Central memory CD4-positive, alpha-beta T cell (primary cell): ENCODE data around the gene PELI3.

Source experiments
- DNase-seq: peaks from one replicate; pipeline ENCODE4 v3.0.0; 2022

PELI3 gene

DNA sequence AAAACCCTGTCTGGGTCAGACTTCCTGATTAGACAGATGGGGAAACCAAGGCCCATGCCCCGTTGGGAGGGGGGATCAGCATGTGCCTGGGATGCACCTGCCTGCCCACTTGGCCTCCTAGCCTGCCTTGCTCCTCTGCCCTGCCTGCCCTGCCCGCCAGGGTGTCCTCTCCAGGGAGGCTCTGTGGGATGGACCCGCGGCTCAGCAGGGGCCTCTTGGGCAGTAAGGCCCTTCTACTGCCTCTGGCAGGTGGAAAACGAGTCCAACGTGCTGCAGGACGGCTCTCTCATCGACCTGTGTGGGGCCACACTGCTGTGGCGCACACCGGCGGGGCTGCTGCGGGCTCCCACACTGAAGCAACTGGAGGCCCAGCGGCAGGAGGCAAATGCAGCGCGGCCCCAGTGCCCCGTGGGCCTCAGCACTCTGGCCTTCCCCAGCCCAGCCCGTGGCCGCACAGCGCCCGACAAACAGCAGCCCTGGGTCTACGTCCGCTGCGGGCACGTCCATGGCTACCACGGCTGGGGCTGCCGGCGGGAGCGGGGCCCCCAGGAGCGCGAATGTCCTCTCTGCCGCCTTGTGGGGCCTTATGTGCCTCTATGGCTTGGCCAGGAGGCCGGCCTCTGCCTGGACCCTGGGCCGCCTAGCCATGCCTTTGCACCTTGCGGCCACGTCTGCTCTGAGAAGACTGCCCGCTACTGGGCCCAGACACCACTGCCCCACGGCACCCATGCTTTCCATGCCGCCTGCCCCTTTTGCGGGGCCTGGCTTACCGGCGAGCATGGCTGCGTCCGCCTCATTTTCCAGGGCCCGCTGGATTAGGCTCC is 8.9 kb downstream of the PELI3 start:
- DNase-seq = no peak

DNA sequence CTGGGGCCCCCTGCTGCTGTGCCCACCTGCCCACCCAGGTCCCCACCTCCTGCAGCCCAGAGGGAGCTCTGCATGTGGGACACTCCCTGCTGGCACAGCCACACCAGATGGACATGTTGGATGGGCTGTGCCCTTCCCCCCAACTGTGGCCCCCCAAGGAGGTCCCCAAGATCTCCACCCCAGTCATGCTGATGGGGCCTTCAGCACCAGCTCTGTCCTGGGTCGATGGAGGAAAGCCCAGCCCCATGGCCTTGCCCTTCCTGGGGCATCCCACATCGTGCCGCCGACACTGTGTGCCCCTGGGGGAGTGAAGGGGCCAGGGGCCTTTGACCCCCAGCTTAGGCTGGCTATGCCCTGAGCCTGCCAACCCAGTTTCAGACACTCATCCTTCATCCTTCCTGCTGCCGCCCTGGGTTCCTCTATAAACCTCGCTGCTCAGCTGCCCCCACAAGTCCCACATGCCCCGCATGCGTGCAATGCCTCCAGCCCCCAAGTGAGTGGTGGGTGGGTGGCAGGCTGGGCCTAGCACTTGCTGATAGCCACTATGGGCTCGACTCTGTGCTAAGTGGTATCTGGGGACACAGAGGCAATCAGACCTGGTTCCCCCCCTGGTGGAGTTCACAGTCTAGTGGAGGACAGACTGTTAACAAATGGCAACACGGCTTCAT is 9.6 kb downstream of the PELI3 start:
- no peak for DNase-seq

DNA sequence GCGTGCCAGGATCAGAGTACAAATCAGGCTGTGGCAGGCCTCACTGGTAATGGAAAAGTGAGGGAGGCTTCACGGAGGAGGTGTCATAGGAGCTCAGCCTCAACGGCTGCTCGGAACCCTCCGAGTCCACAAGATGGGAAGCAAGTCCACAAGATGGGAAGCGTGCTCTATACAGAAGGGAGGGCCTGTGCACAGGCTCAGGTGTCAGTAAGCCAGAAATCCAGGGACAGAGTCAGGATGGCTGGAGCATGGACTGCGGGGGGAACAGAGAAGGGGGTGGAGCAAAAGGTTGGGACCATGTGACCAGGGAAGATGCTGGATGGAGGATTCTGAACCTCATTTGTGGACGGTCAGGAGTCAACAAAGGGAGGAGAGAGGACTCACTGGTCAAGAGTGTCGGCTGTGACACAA is 10.1 kb downstream of the PELI3 start:
- no peak for DNase-seq

DNA sequence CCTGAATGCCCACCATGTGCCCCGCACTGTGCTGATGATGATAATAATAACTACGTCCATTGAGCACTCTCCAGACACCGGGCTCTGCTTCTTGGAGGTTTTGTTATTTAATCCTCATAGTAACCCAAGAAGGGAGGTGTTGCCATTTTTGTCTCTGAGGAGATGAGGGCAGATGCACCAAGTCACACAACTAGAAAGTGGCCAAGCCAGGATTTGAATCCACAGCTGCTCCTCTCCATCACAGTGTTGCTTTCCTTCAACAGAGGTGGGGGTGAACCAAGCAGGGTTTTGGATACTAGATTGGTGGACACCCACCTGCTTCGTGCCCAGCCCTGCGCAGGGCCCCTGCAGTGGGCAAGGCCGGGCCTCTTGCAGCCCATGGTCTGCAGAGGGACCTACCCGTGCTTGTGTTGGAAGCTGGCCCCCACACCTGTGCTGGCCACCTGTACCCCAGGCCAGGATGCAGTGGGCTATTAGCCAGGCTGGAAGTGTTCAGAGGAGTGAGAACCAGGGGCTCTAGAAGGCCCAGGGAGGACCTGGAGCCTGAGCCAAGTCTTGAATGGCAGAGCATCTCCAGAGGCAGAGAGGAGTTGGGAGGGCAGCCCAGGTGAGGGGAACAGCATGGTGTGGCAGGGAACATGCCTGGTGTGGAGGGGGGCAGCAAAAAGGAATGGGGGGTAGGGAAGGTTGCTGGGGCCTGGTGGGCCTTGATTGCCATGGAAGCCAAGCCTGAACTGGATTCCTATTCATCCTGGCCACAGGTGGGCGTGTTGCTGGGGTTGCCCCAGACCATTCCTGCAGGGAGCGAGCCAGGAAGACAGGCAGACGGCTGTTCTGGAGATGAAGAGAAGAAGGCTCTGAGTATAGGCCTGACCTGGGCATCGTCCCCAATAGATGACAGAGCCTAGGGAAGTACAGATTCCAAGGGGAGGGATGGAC is 10.8 kb downstream of the PELI3 start:
- no peak for DNase-seq

DNA sequence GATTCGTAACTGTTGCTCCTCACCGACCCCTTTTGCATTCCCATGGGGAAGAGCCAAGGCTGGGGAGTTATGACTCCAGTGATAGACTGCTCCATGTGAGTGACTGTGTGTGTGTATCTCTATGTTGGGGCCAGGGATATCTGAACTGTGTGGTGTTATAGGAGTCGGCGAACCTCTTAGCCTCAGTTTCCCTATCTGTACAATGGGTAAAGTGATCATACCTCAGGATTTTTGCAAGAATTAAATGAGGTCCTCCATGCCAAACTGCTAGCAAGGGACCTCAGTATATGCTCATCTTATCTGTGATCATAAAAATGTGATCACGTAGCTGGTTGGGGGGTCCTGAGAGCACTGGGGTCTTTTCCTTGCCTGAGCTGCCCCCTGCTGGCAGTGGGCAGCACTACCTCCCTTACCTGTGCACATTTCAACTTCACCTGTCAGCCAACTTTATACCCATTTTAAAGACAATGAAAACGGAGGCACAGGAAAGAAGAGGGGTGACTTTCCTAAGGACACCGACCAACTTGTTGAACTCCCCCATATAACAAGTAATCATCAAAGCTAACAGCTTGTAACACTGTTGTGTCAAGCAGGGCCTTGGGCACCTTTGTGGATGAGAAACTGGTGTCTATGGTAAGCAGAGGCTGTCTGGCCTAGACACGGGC is 12.2 kb downstream of the PELI3 start:
- peak; percentile 23 for DNase-seq

DNA sequence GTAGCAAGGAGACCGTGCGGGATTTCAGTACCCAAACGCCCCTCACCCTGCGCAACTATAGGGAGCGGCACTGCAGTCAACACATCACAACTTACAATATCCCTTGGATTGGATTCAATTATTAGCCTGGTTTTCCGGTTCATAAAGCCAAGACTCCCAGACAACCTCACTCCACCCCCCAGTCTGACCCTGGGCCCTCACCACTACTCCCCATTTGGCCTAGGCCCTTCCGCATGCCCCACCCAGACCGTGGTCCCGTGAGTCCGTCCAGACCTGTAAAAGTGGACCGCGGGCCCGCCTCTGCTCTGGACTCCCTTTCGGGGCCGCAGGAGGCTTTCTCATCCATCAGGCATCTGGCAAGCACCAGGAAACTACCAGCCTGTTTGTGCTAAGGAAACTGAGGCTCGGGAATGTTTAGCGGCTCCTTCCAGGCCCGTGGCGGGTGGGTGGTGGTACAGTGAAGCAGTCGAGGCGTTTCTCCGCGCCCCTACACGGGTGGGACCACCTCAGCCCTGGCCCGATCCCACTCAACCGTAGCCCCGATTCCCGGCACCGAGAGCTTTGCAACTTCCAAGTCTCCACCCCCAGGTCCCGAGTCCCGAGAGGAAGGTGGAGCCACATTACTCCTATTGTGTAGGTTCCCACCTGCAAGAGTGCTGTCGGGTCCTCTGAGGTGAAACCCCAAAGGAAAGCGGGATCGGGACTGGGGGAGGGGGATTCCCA is 12.8 kb downstream of the PELI3 start:
- no peak for DNase-seq

DNA sequence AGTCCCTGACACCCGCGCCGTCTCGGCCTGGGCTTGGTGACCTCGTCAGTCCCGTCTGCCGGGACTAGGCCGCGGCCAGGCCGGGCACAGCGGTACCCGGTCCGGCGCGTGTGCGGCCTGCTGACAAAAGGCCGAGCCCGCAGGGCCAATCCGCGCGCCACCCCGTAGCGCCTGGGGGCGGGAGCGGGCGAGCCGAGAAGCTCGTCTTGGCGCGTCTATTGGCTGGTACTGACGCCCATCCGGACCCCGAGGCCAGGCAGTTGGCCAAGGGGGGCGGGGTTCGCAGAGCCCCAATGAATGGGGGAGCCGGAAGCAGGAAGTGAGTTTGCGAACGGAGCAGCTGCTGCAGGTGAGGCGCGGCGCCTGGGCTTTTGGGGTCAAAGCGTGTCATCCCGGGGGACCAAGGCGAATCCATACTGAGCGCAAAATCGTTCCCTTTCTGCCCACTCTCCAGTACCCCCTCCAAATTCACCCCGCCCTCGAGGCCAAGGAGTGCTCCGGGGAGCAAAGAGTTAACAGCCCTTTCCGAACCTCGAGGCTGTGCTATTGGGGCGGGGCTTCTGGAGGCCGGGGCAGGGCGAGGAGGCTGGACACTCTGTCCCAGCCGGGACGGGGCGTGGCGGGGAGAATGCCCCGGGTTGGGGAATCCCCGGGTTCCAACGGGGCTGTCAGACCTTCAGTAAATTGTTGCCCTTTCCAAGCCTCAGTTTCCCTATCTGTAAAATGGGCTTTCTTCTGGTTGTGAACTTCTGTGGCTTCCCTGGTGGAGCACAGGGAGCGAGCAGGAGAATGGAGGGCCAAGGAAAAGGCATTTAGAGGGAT is 13.6 kb downstream of the PELI3 start, which contains the start of gene DPP3:
DPP3 (plus strand) TSS at position 318 of the 822 bp plus-strand sequence. CDS start 1,767 bp downstream, outside the sequence.
- DNase-seq = peak; percentile 95

DNA sequence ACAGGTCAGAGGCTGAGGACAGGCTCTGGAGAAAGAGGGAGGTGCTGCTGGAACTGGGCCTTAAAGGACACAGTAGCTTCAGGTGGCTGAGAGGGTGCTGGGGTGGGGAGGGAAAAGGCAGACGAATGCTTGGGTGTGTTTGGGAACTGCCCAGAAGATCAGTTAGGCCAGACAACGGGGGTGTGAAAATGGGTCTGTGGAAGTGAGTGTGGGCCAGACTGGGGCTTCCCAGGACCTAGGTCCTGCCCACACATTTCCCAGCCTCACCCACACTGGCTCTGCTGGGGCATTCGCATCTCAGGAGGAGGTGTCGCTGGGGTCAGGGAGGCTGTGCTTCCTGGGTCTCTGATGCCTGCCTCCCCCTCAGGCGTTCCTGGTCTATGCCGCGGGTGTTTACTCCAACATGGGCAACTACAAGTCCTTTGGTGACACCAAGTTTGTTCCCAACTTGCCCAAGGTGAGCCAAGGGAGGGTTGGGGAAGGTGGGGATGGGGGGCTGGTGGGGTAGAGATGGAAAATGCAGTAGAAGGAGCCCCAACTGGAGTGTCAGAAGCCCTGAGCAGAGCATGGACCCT is 18.2 kb downstream of the PELI3 start:
- DNase-seq = no peak

DNA sequence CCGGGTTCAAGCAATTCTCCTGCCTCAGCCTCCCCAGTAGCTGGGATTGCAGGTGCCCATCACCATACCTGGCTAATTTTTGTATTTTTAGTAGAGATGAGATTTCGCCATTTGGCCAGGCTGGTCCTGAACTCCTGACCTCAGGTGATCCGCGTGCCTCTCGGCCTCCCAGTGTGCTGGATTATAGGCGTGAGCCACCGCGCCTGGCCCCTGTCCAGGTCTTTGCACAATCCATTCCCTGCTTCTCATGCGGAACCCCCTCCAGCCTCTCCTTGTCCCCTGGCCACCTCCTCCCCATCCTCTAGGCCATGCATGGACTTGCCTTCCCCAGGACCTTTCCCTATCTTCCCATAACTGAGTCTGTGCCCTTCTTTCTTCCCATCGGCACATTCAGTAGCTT is 22.3 kb downstream of the PELI3 start:
- DNase-seq = no peak

DNA sequence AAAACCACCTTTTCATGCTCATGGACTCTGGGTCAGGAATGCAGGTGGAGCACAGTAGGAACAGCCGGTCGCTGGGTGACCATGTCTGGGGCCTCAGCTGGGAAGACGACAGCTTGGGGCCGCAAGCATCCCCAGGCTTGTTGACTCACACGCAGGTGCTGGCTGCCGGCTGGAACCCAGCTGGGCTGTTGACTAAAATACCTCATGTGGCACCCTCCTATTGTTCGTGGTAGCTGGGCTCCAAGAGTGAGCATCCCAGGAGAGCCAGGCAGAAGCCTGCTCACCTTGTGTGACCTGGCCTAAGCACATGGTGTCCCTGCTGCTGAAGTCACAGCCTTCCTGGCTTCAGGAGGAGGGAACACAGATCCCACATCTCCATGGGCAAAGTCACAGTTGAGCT is 22.9 kb downstream of the PELI3 start:
- no peak for DNase-seq

DNA sequence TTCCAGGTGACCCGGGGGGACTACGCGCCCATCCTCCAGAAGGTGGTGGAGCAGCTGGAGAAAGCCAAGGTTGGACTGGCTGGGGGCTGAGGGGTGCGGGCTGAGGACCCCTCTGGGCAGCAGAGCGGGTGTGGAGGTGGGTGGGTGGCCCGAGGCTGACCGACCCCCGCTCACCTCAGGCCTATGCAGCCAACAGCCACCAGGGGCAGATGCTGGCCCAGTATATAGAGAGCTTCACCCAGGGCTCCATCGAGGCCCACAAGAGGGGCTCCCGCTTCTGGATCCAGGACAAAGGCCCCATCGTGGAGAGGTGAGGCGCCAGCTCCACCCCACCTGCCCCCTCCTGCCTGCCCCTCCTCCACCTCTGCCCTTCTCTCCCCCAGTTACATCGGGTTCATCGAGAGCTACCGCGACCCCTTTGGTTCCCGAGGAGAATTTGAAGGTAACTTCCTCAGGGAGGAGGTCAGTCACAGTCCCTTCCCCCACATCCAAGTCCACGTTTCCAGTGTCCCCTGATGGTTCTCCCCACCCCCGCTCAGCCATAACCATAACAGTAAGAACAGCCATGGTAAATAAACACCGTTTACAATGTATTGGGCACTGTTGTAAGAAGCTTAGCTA is 24.7 kb downstream of the PELI3 start:
- DNase-seq = no peak

DNA sequence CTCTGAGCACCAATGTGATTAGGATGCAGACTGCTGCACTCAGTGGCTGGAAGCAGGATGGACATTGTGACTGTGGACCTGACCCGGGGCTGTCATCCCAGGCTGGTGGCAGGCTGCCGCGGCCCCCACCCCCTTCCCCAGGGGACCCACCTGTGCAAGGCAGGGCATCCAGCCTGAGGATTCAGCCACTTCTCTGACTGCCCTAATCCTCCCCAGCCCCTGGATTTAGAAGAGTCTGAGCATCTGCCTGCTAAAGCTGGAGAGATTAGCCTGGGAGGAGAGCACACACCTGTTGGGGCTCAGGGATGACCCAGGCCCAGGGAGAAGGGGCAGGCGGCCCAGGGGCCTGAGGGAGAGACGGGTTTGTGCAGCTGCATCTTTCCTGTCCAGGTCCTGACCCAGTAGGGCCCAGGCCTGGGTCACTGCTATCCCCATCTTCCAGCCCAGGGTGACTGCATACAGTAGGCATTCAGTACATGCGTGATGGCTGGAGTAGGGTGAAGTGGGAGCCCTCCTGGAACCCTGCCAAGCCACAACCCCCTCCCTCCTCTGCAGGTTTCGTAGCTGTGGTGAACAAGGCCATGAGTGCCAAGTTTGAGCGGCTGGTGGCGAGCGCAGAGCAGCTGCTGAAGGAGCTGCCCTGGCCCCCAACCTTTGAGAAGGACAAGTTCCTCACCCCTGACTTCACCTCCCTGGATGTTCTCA is 25.6 kb downstream of the PELI3 start:
- no peak for DNase-seq

DNA sequence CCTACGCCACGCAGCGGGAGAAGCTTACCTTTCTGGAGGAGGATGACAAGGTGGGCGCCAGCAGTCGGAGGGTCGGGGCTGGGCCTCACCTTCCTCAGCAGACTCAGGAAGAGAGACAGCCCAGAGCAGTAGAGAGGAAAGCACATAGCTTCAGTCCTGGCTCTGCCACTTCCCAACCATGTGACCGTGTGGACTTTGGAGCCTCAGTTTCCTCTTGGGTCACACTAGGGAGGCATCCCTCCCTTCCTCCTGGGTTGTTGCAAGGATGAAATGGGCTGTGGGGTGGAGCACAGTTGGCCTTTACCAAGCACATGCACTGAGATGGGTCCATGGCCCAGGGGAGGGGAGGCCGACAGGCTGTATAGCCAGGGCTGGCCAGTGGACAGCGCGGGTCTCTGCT is 26.4 kb downstream of the PELI3 start:
- DNase-seq = no peak

DNA sequence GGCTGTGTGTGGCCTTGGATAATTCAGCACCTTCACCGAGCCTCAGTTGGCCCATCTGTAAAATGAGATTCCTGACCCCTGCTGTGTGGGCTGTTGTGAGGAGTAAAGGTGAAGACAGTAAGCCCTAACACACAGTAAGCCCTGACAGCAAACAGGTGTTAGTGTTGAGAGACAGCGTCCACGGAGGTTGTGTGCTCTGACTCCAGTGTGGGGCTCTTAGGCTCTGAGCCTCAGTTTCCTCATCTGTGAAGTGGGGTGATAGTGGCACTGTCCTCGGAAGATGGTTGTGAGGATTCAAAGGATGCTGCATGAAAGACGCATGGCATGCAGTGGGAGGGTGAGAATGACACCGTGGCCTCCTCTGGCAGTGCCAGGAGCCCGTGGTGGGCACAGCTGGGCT is 27.8 kb downstream of the PELI3 start:
- DNase-seq = no peak

DNA sequence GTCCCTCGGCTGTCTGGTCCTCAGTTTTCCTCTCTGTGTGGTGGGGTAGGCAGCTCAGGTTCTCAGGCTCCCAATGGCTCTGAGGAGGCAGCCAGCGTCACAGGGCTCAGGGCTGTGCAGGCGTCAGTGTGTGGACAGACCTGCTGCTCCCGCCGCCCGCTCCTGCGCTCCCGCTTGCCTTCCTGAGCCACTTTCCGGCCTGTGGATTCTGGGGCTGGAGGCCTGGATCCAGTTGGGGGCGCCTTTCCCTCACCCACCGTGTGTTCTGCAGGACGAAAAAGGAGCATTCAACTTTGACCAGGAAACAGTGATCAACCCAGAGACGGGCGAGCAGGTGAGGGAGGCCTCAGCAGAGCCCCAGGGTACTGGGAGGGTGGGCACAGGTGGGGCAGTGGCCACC is 28.2 kb downstream of the PELI3 start:
- DNase-seq = no peak

DNA sequence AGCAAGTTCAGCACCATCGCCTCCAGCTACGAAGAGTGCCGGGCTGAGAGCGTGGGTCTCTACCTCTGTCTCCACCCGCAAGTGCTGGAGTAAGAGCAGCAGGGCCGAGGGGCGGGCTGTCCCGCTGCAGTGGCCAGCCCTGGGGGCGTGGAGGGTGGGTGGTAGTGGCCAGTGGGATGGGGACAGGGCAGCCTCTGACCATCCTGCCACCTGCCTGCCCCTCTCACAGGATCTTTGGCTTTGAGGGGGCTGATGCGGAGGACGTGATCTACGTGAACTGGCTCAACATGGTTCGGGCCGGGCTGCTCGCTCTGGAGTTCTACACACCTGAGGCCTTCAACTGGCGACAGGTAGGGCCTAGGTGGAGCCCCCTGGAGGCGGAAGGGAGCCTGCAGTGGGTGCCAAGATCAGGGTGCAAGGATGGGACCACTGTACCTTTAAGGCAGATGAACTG is 28.7 kb downstream of the PELI3 start:
- no peak for DNase-seq

DNA sequence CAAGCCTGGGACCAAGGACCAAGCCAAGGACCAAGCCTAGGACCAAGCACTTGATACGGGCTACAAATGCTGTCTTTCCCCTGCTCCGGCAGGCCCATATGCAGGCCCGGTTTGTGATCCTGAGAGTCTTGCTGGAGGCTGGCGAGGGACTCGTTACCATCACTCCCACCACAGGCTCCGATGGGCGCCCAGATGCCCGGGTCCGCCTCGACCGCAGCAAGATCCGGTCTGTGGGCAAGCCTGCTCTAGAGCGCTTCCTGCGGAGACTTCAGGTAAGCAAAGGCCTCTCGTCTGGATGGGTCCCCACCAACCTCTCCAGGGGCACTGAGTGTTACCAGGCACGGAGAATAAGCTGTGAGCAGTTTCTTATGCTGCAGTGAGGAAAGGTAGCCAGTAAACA is 30.5 kb downstream of the PELI3 start:
- DNase-seq = no peak

DNA sequence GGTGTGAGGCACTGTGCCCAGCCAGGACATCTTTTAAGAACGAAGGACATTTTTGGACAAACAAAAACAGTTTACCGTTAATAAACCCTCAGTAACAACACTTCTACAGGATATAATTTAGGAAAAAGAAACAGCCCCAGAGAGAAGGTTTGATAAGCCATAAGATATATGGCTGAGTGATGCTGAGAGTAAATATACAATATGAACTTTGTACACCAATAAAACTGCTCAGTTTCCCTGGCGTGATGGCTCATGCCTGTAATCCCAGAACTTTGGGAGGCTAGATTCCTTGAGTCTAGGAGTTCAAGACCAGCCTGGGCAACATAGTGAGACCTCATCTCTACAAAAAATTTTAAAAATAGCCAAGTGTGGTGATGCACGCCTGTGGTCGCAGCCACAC is 31.8 kb downstream of the PELI3 start:
- DNase-seq = no peak

DNA sequence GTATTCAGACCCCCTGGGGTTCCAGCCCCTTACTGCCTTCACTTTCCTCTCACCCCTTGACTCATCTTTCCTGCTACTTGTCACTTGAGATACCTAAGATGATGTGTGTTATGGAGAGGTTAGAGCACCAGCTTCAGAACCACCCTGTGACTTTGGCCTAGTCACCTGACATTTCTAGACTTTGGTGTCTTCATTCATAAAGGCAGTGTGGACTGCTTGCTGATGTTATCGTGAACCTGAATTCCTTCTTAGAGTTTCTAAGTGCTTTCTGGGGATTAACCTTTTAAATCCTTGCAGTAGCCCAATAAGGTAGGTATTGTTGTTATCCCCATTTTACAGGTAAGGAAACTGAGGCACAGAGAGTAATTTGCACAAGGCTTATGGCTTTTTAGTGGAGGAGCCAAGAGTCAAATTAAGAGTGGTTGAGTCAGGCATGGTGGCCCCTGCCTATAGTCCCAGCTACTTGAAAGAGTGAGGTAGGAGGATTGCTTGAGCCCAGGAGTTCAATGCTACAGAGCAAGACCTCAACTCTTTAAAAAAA is 38.6 kb downstream of the PELI3 start:
- no peak for DNase-seq
